GM12875 (cell line): ENCODE measurements around the gene PEDS1.
"Not testable (repeated sequence)": the region's sequence is repeated elsewhere in the genome, so short reads cannot be mapped to it uniquely, and the experiment has no call there.

Experiments
- H3K4me3 ChIP-seq: one replicate; pipeline ENCODE4 v1.5.1; 2011; ENCODE audit warnings: low read depth, low read length, control low read depth
- CTCF ChIP-seq: IDR thresholded peaks from 2 replicates; pipeline ENCODE4 v1.5.1; 2011; ENCODE audit warnings: low read depth, mild to moderate bottlenecking, control low read depth, inconsistent platforms, low read length, moderate library complexity, borderline replicate concordance; ENCODE audit not compliant: insufficient read depth

PEDS1 gene

DNA sequence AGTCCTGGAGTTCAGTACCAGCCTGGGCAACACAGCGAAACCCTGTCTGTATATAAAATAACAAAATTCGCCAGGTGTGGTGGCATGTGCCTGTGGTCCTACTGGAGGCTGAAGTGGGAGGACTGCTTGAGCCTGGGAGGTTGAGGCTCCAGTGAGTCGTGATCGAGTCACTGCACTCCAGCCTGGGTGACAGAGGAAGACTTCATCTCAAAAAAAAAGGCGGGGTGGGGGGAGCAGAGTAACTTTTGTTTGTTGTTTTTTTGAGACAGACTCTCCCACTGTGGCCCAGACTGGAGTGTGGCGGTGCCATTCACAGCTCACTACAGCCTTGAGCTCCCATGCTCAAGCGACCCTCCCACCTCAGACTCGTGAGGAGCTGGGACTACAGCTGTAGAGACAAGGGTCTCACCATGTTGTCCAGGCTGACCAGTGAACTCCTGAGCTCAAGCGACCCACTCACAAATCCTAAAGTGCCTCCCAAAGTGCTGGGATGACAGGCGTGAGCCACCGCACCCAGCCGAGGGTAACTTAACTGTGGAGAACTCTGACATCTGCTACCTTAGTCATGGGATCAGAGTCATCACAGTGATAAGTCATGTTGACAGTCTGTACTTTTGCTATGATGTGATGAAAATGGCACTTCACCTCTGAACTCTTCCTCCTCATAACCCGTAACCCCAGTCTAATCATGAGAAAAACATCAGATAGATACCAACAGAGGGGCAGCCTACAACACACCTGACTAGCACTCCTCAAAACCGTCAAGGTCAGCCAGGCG is 16.5 kb downstream of the PEDS1 start:
- no peak for TF ChIP-seq CTCF
- no peak overlapping the region for H3K4me3 ChIP-seq

DNA sequence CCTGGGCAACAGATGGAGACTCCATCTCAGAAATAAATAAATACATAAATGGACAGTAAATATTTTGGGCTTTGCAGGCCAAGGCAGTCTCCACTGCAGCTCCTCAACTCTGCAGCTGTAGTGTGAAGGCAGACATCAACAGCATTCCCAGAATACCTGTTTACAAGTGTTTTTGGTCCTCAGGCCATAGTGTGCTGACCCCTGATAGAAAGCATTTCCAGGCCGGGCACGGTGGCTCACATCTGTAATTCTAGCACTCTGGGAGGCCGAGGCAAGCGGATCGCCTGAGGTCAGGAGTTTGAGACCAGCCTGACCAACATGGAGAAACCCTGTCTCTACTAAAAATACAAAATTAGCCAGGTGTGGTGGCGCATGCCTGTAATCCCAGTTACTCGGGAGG is 18.4 kb downstream of the PEDS1 start:
- not testable (repeated sequence) for H3K4me3 ChIP-seq

DNA sequence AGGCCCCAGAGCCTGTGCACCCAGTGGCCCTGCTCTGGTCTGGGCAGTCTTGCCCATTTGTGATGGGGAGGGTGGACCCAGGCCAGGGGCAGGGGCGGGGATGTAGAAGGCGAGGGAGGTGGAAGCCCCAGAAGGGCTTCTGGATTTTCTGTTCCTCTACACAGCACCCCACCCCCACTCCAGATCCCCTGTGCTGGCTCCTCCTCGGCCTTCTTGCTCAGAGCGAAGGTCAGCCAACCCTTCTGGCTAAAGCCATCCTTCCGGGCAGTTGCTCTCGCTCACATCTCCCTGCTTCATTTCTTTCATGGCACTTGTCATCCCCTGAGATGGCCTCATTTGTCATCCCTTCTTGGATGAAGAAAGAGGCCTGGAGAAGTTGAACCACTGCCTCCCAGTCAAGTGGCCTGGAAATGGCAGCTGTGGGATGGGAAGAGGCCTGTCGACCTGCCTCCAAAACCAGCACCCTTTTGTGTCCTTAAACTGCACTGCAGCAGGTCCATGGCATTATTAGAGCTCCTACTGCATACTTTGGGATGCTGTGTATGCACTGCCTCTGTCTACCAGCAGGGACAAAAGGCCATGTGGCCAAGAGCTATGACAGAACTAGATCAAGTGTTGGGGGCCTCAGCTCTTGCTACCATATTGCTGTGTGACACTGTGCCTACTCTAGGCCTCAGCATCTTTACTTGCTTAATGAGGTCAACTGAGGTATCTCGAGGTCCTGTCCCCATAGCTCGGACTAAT is 19.9 kb downstream of the PEDS1 start:
- no peak overlapping the region for H3K4me3 ChIP-seq
- TF ChIP-seq CTCF: peak; percentile 14; the same call in 1 of the 2 replicates

DNA sequence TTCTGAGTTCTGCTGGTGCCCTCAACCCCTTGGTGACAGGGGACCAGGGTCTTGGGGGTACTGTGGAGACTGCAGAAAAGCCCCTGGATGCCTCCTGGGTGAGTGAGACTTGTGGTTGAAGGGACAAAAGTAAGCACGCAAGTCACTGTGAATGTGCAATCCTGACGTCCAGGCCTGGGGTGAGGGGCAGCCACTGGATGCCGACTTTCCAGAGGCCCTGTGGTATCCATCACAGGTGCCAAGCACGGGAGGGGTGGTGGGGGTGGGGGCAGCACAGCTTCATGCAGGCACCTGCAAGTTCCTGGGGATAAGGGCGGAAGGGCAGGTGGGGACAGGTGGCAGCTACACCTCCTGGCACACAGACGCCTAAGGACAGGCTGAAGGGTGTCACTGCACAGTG is 20.5 kb downstream of the PEDS1 start:
- no peak for TF ChIP-seq CTCF
- no peak overlapping the region for H3K4me3 ChIP-seq

DNA sequence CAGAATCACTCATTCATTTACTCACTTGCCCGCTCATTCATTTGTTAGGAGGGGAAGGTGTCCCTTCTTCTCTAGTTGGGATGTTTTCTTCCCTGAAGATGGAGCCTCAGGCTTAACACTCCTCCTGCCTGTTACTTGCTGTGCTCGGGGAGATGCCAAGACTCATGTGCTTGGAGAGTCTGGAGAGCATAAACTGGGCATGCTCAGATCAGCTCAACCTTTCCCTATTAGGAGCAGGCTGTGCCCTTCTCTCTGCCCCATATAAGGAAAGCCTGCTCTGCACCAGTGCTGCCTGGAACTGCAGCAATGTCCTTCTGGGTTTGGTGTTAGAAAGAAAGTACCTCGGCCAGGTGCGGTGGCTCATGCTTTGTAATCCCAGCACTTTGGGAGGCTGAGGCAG is 22.5 kb downstream of the PEDS1 start:
- no peak overlapping the region for H3K4me3 ChIP-seq
- no peak for TF ChIP-seq CTCF

DNA sequence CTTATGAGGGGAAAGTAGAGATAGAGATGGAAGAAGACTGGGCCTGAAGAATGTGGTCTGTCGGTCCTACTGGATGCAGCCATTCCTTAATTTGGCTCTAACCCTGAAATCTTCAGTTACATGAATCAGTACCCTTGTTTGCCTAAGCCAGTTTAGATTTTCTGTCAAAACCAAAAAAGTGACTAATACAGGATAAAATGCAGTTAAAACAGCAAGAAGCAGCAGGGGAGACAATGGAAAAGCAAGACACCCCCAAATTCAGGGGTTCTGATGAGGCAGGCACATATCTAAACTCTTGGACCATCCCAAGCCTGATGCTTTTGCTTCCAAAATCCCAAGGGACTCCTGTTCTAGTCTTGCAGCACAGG is 23.2 kb downstream of the PEDS1 start:
- TF ChIP-seq CTCF: no peak
- H3K4me3 ChIP-seq: no peak overlapping the region

DNA sequence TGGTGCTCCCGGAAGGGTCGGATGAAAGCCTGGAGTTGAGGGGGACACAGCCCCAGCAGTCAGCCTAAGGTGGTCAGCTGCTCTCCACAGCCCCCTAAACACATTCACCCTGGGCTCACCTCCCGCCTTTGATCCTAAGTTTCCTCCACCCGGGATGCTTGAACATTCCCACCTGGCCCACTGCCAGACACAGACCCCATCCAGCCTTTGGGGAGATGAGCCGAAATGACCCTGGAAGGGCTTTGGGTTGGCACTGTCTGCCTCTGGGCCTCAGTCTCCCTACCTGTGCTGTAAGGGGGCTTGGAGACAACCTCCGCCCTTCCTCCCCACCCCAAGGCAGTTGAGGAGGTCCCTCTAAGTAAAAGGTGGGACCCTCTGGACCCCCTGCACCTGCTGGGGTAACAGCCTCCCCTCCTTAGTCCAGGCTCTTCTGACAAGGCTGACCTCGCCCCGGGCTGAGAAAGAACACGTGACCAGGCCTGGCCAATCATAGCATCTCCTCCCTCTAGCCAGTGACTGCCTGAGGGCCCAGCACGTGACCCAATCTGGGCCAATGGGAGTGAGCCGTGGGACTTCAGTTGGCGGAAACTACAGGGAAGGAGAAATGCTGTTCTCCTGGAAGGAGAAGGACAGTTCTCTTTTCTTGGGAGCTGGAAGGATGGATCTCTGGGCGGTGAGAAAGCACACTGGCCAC is 23.7 kb downstream of the PEDS1 start:
- H3K4me3 ChIP-seq: no peak overlapping the region
- TF ChIP-seq CTCF: no peak
